Hepatocyte (in vitro differentiated cells): Measurements from ENCODE around the gene PDP2.

ENCODE experiments used
- CTCF ChIP-seq: fragments of 200-600 bp; sonication (generic); IDR thresholded peaks from 2 replicates; pipeline ENCODE4 v1.5.1; 2016; ENCODE audit warnings: antibody characterized with exemption, mild to moderate bottlenecking; ENCODE audit not compliant: poor library complexity
- EZH2phosphoT487 ChIP-seq: fragments of 200-600 bp; sonication (generic); IDR thresholded peaks from one replicate; pipeline ENCODE4 v1.6.1; 2018; ENCODE audit warnings: antibody characterized with exemption, mild to moderate bottlenecking, low read depth, moderate library complexity; ENCODE audit not compliant: unreplicated experiment, severe bottlenecking

GRCh38 chr16:66844009-66844341 lies 36.3 kb upstream of the PDP2 start:
- no peak for TF ChIP-seq CTCF
- no peak for TF ChIP-seq EZH2phosphoT487
